ENCODE results near the gene MNAT1. TPM values are rescaled to one million over a fixed set of nuclear protein-coding genes. Genes with fewer than 3 reads are reported as not detected.
A peak's percentile ranks its signal among the peaks of the same experiment; 100 is the strongest.
"Not testable (repeated sequence)": the region's sequence is repeated elsewhere in the genome, so short reads cannot be mapped to it uniquely, and the experiment has no call there.

Gene MNAT1
- total and polyA plus RNA-seq, 4 donors = 27.3 to 80.6 (median 52.9) TPM

DNA sequence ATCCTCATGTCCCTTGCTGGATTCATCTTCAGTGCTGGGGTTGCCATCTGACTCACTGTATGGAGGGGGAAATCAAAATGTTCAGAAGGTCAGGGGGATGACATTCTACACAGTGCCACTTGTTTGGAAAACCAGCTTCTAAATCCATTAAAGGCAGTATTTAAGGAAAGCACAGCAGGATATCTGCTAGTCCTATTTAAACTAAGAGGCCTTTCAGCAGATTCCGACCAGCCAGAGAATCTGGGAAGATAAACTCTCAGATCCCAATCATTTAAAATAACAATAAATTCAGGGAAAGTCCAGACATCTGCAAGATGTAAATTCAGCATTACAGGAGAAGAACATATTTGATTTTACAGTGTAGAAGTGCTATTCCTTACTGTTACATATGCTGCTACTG is 14.2 kb upstream of the MNAT1 start:
- H3K27me3 ChIP-seq (ENCODE audit: control insufficient read depth, insufficient read depth, low read length) = peaks cover 33% of the 10 kb centered on the region
- H3K4me3 ChIP-seq (ENCODE audit: low read depth, low read length) = no peak overlapping the region
- H3K36me3 ChIP-seq (ENCODE audit: control insufficient read depth, insufficient read depth, low read length) = peaks cover 3% of the 10 kb centered on the region
- H3K9me3 ChIP-seq (ENCODE audit: control insufficient read depth, insufficient read depth, low read length) = no peaks in the 10 kb centered on the region
- H3K27ac ChIP-seq (ENCODE audit: low read depth, low read length) = no peak overlapping the region
- peaks cover 31% of the 10 kb centered on the region for H3K4me1 ChIP-seq (ENCODE audit: control insufficient read depth, insufficient read depth, low read length)
- DNase-seq (ENCODE audit: low read depth in 4 of 6, low spot score in 6 of 6) = no peak
- no CpG with 5 or more reads among the region's 1 CpG for WGBS (ENCODE audit: insufficient coverage)

- Histone ChIP-seq H3K4me3 (ENCODE audit: low read depth, low read length) (peak overlapping the region; percentile 71), H3K36me3 (ENCODE audit: control insufficient read depth, insufficient read depth, low read length) (peaks cover 3% of the 10 kb centered on the region), H3K27ac (ENCODE audit: low read depth, low read length) (no peak overlapping the region), H3K27me3 (ENCODE audit: control insufficient read depth, insufficient read depth, low read length) (peaks cover 33% of the 10 kb centered on the region), H3K9me3 (ENCODE audit: control insufficient read depth, insufficient read depth, low read length) (no peaks in the 10 kb centered on the region), H3K4me1 (ENCODE audit: control insufficient read depth, insufficient read depth, low read length) (peaks cover 31% of the 10 kb centered on the region)
- peak in 1 of 6 donors; percentile 1 for DNase-seq (ENCODE audit: low read depth in 4 of 6, low spot score in 6 of 6)
- WGBS (ENCODE audit: insufficient coverage) = 0% methylated on average over 1 of the region's 4 CpGs
Measured at GRCh38 chr14:60720962-60721325, 13.6 kb upstream of the MNAT1 start.

GRCh38 chr14:60721326-60722106 is 13.0 kb upstream of the MNAT1 start:
- H3K4me3 ChIP-seq (ENCODE audit: low read depth, low read length) = peak overlapping the region; percentile 71
- peak in 2 of 6 donors; percentile 54 to 66 for DNase-seq (ENCODE audit: low read depth in 4 of 6, low spot score in 6 of 6)
- peaks cover 3% of the 10 kb centered on the region for H3K36me3 ChIP-seq (ENCODE audit: control insufficient read depth, insufficient read depth, low read length)
- no peak overlapping the region for H3K27ac ChIP-seq (ENCODE audit: low read depth, low read length)
- H3K27me3 ChIP-seq (ENCODE audit: control insufficient read depth, insufficient read depth, low read length) = peaks cover 33% of the 10 kb centered on the region
- no peaks in the 10 kb centered on the region for H3K9me3 ChIP-seq (ENCODE audit: control insufficient read depth, insufficient read depth, low read length)
- WGBS (ENCODE audit: insufficient coverage) = 2% methylated on average over 64 of the region's 70 CpGs
- H3K4me1 ChIP-seq (ENCODE audit: control insufficient read depth, insufficient read depth, low read length) = peaks cover 31% of the 10 kb centered on the region

DNA sequence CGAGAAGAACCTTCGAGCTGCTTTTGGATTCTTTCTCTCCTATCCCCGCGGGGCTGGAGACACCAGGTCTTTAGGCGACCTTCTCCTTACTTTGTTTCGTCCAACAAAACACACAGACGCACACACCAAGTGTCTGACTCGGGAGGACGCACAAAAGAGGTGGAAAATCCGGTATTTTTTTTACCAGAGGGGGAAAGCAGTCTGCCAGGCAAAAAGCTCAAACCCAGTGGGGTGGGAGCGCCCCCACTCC is 12.5 kb upstream of the MNAT1 start:
- Histone ChIP-seq H3K27ac (ENCODE audit: low read depth, low read length) (no peak overlapping the region), H3K9me3 (ENCODE audit: control insufficient read depth, insufficient read depth, low read length) (no peaks in the 10 kb centered on the region), H3K27me3 (ENCODE audit: control insufficient read depth, insufficient read depth, low read length) (peaks cover 33% of the 10 kb centered on the region), H3K4me1 (ENCODE audit: control insufficient read depth, insufficient read depth, low read length) (peaks cover 31% of the 10 kb centered on the region), H3K36me3 (ENCODE audit: control insufficient read depth, insufficient read depth, low read length) (peaks cover 3% of the 10 kb centered on the region), H3K4me3 (ENCODE audit: low read depth, low read length) (peak overlapping the region; percentile 71)
- 0% methylated on average over 9 of the region's 11 CpGs for WGBS (ENCODE audit: insufficient coverage)
- peak in 1 of 6 donors; percentile 37 for DNase-seq (ENCODE audit: low read depth in 4 of 6, low spot score in 6 of 6)

DNA sequence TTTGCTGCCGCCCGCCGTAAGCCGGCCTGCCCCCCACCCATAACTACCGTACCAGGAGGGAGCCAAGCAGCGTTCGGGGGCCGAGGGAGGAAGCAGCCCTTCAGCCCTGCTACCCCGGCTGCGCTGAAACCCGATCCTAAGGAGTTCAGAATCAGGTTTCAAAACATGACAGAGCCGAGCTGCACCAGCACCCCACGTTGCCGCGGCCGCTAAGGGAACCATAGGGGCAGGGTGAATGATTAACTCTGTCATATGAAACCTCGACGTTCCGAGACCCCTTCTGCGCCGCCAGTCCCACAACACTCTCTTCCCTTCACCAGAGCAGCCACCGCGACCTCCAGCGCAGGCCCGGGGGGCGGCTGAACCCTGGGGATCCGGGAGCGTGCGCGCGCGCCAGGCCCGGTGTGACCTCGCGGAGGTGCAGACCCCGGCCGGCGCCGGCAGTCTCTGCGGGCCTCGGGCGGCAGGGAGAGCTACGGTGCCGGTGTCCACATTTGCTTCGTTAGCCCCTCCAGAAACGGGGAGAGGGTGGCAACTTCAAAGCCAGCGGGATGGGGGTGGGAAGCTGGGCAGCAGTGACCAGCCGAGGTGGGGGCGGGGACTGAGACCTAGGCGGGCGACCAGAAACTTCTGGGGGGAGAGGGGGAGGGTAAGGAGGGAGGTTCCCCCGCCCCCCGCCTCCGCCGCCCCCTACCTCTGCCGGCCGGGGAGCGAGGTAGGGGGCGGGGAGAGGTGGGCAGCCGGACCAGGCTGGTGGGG is 12.0 kb upstream of the MNAT1 start:
- Histone ChIP-seq H3K27ac (ENCODE audit: low read depth, low read length) (no peak overlapping the region), H3K4me1 (ENCODE audit: control insufficient read depth, insufficient read depth, low read length) (peaks cover 31% of the 10 kb centered on the region), H3K4me3 (ENCODE audit: low read depth, low read length) (peak overlapping the region; percentile 71), H3K9me3 (ENCODE audit: control insufficient read depth, insufficient read depth, low read length) (no peaks in the 10 kb centered on the region), H3K27me3 (ENCODE audit: control insufficient read depth, insufficient read depth, low read length) (peaks cover 33% of the 10 kb centered on the region), H3K36me3 (ENCODE audit: control insufficient read depth, insufficient read depth, low read length) (peaks cover 3% of the 10 kb centered on the region)
- peak in 2 of 6 donors; percentile 34 to 39 for DNase-seq (ENCODE audit: low read depth in 4 of 6, low spot score in 6 of 6)
- 0% methylated on average over 52 of the region's 60 CpGs for WGBS (ENCODE audit: insufficient coverage)

DNA sequence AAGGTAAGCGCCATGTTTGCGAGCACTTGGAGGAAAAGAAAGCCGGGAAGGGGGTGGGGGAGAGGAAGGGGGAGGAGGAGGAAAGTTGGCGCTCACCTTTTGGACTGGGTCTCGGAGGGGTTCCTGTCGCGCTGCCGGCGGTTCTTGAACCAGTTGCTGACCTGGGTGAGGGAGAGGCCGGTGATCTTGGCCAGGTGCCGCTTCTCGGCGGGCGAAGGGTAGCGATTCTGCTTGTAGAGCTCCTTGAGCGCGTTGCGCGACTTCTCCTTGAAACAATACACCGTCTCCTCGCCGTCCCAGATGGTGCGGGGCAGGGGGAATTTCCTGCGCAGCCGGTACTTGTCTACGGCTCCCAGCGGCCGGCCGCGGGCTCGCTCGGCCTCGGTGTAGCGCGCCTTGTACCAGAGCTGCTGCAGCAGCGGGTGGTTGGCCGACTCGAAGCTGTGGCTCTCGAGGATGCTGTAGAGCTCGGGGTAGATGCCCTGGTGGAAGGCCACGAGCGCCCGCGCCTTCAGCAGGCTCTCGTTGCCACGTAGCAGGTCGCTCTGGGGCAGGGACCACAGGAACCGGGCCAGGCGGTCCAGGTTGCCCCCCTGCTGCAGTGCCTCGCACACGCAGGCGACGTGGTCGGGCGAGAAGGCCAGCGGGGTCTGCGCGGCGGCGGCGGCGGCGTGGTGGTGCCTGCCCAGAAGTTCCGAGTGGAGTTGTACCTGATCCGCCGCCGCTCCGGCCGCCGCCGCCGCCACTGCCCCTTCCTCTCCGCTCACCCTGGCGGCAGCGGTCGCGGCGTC is 11.2 kb upstream of the MNAT1 start:
- 0% methylated on average over 76 of the region's 78 CpGs for WGBS (ENCODE audit: insufficient coverage)

GRCh38 chr14:60723907-60724618 is 10.5 kb upstream of the MNAT1 start, which contains the start of gene SIX4:
Gene SIX4 (minus strand): TSS chr14:60724351. CDS start chr14:60724074, 277 bp downstream.
- peaks cover 31% of the 10 kb centered on the region for H3K4me1 ChIP-seq (ENCODE audit: control insufficient read depth, insufficient read depth, low read length)
- no peaks in the 10 kb centered on the region for H3K9me3 ChIP-seq (ENCODE audit: control insufficient read depth, insufficient read depth, low read length)
- H3K36me3 ChIP-seq (ENCODE audit: control insufficient read depth, insufficient read depth, low read length) = peaks cover 3% of the 10 kb centered on the region
- H3K4me3 ChIP-seq (ENCODE audit: low read depth, low read length) = peak within 1 kb of the TSS; percentile 71
- H3K27ac ChIP-seq (ENCODE audit: low read depth, low read length) = peak within 1 kb of the TSS; percentile 61
- 2% methylated on average over 18 of the region's 36 CpGs for WGBS (ENCODE audit: insufficient coverage)
- DNase-seq (ENCODE audit: low read depth in 4 of 6, low spot score in 6 of 6) = peak in 2 of 6 donors; percentile 74 to 83
- peaks cover 33% of the 10 kb centered on the region for H3K27me3 ChIP-seq (ENCODE audit: control insufficient read depth, insufficient read depth, low read length)

More for the DNA sequence above, 11.2 kb upstream of the MNAT1 start:
- peaks cover 3% of the 10 kb centered on the region for H3K36me3 ChIP-seq (ENCODE audit: control insufficient read depth, insufficient read depth, low read length)
- peak in 2 of 6 donors; percentile 59 to 64 for DNase-seq (ENCODE audit: low read depth in 4 of 6, low spot score in 6 of 6)
- no peaks in the 10 kb centered on the region for H3K9me3 ChIP-seq (ENCODE audit: control insufficient read depth, insufficient read depth, low read length)
- peak overlapping the region; percentile 61 for H3K27ac ChIP-seq (ENCODE audit: low read depth, low read length)
- peaks cover 33% of the 10 kb centered on the region for H3K27me3 ChIP-seq (ENCODE audit: control insufficient read depth, insufficient read depth, low read length)
- H3K4me1 ChIP-seq (ENCODE audit: control insufficient read depth, insufficient read depth, low read length) = peaks cover 31% of the 10 kb centered on the region
- peak overlapping the region; percentile 71 for H3K4me3 ChIP-seq (ENCODE audit: low read depth, low read length)

GRCh38 chr14:60731291-60731690 is 3.3 kb upstream of the MNAT1 start:
- 100% methylated on average over 2 of the region's 5 CpGs for WGBS (ENCODE audit: insufficient coverage)
- not testable (repeated sequence) for H3K36me3 ChIP-seq (ENCODE audit: control insufficient read depth, insufficient read depth, low read length); H3K9me3 ChIP-seq (ENCODE audit: control insufficient read depth, insufficient read depth, low read length); H3K27me3 ChIP-seq (ENCODE audit: control insufficient read depth, insufficient read depth, low read length); H3K4me3 ChIP-seq (ENCODE audit: low read depth, low read length); DNase-seq (ENCODE audit: low read depth in 4 of 6, low spot score in 6 of 6); H3K27ac ChIP-seq (ENCODE audit: low read depth, low read length); H3K4me1 ChIP-seq (ENCODE audit: control insufficient read depth, insufficient read depth, low read length)

GRCh38 chr14:60732840-60733483 is 1.6 kb upstream of the MNAT1 start:
- DNase-seq (ENCODE audit: low read depth in 4 of 6, low spot score in 6 of 6) = no peak
- 69% methylated on average over 3 of the region's 4 CpGs for WGBS (ENCODE audit: insufficient coverage)
- H3K4me1 ChIP-seq (ENCODE audit: control insufficient read depth, insufficient read depth, low read length) = no peaks in the 10 kb centered on the region
- no peaks in the 10 kb centered on the region for H3K36me3 ChIP-seq (ENCODE audit: control insufficient read depth, insufficient read depth, low read length)
- H3K27ac ChIP-seq (ENCODE audit: low read depth, low read length) = no peak overlapping the region
- no peak overlapping the region for H3K4me3 ChIP-seq (ENCODE audit: low read depth, low read length)
- H3K27me3 ChIP-seq (ENCODE audit: control insufficient read depth, insufficient read depth, low read length) = peaks cover 5% of the 10 kb centered on the region
- H3K9me3 ChIP-seq (ENCODE audit: control insufficient read depth, insufficient read depth, low read length) = no peaks in the 10 kb centered on the region

Data from spinal cord (tissue), 10 donors.